Fibroblast of pulmonary artery (primary cell): ENCODE results near the gene SNAP23.

ENCODE experiments used
- DNase-seq: peaks from one replicate; pipeline ENCODE4 v3.0.0-alpha.2; 2010; ENCODE audit warnings: low read depth
- H3K4me3 ChIP-seq: replicated peaks from 2 replicates; pipeline ENCODE4 v1.5.1; 2011; ENCODE audit warnings: low read depth, mild to moderate bottlenecking, control low read depth, low read length, moderate library complexity
- TF ChIP-seq, protein P1 (sequence below): IDR thresholded peaks from 2 replicates; pipeline ENCODE4 v1.5.1; 2011; ENCODE audit warnings: mild to moderate bottlenecking, control low read depth, low read length, inconsistent platforms; ENCODE audit errors: missing control alignments

Gene SNAP23

DNA sequence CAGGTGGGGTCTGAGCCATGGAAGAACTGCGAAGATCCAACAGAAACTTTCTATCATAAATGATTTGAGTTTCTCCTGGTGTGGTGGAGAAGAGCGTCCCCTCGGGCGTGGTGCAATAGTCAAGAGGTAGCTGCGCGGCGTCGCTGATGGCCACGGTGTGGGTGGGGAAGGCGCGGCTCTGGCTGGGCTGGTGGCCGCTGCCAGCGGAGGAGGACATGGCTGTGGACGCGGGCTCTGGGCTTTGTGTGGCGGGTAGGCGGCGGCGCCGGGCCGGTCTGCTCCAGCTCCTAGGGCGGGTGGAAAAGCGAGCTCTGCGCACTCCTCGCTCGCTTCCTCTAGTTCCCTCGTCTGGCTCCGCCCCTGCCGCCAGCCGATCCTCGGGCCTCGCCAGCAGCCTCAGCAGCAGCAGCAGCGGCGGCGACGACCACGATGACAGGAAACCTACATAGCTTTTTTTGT lies 85.9 kb downstream of the SNAP23 start:
- DNase-seq: peak; percentile 70
- TF ChIP-seq, protein P1, sequence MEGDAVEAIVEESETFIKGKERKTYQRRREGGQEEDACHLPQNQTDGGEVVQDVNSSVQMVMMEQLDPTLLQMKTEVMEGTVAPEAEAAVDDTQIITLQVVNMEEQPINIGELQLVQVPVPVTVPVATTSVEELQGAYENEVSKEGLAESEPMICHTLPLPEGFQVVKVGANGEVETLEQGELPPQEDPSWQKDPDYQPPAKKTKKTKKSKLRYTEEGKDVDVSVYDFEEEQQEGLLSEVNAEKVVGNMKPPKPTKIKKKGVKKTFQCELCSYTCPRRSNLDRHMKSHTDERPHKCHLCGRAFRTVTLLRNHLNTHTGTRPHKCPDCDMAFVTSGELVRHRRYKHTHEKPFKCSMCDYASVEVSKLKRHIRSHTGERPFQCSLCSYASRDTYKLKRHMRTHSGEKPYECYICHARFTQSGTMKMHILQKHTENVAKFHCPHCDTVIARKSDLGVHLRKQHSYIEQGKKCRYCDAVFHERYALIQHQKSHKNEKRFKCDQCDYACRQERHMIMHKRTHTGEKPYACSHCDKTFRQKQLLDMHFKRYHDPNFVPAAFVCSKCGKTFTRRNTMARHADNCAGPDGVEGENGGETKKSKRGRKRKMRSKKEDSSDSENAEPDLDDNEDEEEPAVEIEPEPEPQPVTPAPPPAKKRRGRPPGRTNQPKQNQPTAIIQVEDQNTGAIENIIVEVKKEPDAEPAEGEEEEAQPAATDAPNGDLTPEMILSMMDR: no peak
- peak overlapping the region; percentile 53 for H3K4me3 ChIP-seq
